ENCODE measurements around the gene BAIAP2L1. TPM values are rescaled to one million over a fixed set of nuclear protein-coding genes. Genes with fewer than 3 reads are reported as not detected.

The BAIAP2L1 gene
- total RNA-seq, 2 donors from 2014 or later, result 30.5 to 38.4 TPM

DNA sequence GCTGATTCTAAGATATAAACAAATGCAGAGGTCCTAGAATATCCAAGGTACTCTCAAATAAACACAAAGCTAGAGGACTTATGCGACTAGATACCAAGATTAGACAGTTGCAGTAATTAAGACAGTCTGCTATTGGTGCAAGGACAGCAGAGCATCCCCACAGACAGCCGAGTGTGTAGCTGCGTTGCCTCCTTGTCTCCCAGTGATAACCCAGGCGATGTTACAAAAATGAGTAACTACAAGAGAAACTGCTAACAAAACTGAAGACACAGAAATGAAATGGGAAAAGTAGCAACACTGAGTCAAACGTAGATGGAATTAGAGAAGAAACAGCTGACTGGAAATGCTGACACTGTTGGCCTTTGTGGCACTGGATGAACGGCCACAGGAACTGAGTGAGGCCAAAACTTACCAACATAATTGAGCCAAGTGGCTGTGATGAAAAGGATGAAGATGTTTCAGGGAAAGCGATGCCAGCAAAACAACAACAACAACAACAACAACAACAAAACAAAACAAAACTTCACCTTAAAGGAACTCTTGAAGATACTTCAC lies 54.3 kb downstream of the BAIAP2L1 start:
- TF ChIP-seq CTCF (conservative IDR thresholded peaks at IDR 0.05), result no peak
- Histone ChIP-seq H3K9me3 (ENCODE audit: control insufficient read depth, low read length) (no peaks in the 10 kb centered on the region), H3K9ac (ENCODE audit: extremely low read depth, low read length, poor library complexity, severe bottlenecking) (no peak overlapping the region), H3K4me1 (ENCODE audit: control insufficient read depth, insufficient read depth, low read length) (no peaks in the 10 kb centered on the region), H3K27ac (ENCODE audit: low read depth, low read length) (no peak overlapping the region), H3K36me3 (ENCODE audit: control insufficient read depth, insufficient read depth, low read length) (no peaks in the 10 kb centered on the region), H3K27me3 (ENCODE audit: control insufficient read depth, insufficient read depth, low read length, poor library complexity, severe bottlenecking) (no peaks in the 10 kb centered on the region), H3K4me3 (ENCODE audit: low read length) (no peak overlapping the region)
- H3K4me1 Mint-ChIP-seq, result peaks cover 4% of the 10 kb centered on the region
- H3K27ac Mint-ChIP-seq, result no peak overlapping the region
- 92 to 94% methylated on average over 4 to 6 of the region's 7 CpGs for WGBS, 2 experiments (ENCODE audit: insufficient coverage in 1 of 2, insufficient read length in 1 of 2)
- no peaks in the 10 kb centered on the region for H3K27me3 Mint-ChIP-seq (ENCODE audit: insufficient read depth)
- no peaks in the 10 kb centered on the region for H3K9me3 Mint-ChIP-seq
- no peak for DNase-seq
- no peak overlapping the region for H3K4me3 Mint-ChIP-seq
- peaks cover 13% of the 10 kb centered on the region for H3K36me3 Mint-ChIP-seq (ENCODE audit: low read depth)

DNA sequence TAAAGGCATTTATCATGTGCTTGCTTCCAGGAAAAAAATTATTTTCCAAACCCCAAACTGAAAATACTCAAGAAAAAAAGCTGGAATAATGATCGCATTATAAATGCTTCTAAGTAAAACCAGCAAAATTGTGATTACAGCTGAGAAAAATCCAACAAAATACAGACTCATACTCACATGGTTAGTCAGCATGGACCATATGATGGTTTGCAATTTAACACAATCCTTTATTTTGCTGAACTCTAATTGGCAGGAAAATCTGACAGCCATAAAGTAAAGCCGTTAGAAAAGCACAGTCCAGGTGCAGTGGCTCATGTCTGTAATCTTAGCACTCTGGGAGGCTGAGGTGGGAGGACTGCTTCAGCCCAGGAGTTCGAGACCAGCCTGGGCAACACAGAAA lies 59.8 kb downstream of the BAIAP2L1 start:
- 90 to 98% methylated on average over 1 to 3 of the region's 3 CpGs for WGBS, 2 experiments (ENCODE audit: insufficient coverage in 1 of 2, insufficient read length in 1 of 2)

DNA sequence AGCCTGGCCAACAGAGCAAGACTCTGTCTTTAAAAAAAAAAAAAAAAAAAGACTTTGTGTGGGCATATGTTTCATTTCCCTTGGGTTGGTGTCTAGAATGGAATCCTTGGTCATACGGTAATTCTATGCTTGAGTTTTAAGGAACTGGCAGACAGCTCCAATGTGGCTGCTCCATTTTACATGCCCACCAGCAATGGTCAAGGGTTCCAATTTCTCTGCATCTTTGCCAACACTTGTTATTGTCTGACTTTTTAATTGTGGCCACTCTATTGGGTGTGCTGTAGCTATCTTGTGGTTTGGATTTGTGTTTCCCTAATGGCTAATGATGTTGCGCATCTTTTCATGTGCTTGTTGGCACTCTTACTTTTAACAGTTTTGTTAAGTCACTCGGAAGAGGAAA lies 61.8 kb downstream of the BAIAP2L1 start:
- no peak for DNase-seq
- no peak for TF ChIP-seq CTCF (conservative IDR thresholded peaks at IDR 0.05)
- Mint-ChIP-seq H3K36me3 (ENCODE audit: low read depth) (peaks cover 14% of the 10 kb centered on the region), H3K27me3 (ENCODE audit: insufficient read depth) (no peaks in the 10 kb centered on the region), H3K27ac (no peak overlapping the region), H3K9me3 (peaks cover 10% of the 10 kb centered on the region), H3K4me3 (no peak overlapping the region), H3K4me1 (peaks cover 2% of the 10 kb centered on the region)
- Histone ChIP-seq H3K4me1 (ENCODE audit: control insufficient read depth, insufficient read depth, low read length) (no peaks in the 10 kb centered on the region), H3K27ac (ENCODE audit: low read depth, low read length) (no peak overlapping the region), H3K36me3 (ENCODE audit: control insufficient read depth, insufficient read depth, low read length) (no peaks in the 10 kb centered on the region), H3K27me3 (ENCODE audit: control insufficient read depth, insufficient read depth, low read length, poor library complexity, severe bottlenecking) (no peaks in the 10 kb centered on the region), H3K9ac (ENCODE audit: extremely low read depth, low read length, poor library complexity, severe bottlenecking) (no peak overlapping the region), H3K4me3 (ENCODE audit: low read length) (no peak overlapping the region), H3K9me3 (ENCODE audit: control insufficient read depth, low read length) (no peaks in the 10 kb centered on the region)
- WGBS, 2 experiments (ENCODE audit: insufficient coverage in 1 of 2, insufficient read length in 1 of 2), result 95 to 96% methylated on average over 3 of the region's 3 CpGs

More for the DNA sequence above, 59.8 kb downstream of the BAIAP2L1 start:
- Histone ChIP-seq H3K27me3 (ENCODE audit: control insufficient read depth, insufficient read depth, low read length, poor library complexity, severe bottlenecking) (no peaks in the 10 kb centered on the region), H3K4me3 (ENCODE audit: low read length) (no peak overlapping the region), H3K27ac (ENCODE audit: low read depth, low read length) (no peak overlapping the region), H3K9me3 (ENCODE audit: control insufficient read depth, low read length) (no peaks in the 10 kb centered on the region), H3K36me3 (ENCODE audit: control insufficient read depth, insufficient read depth, low read length) (no peaks in the 10 kb centered on the region), H3K9ac (ENCODE audit: extremely low read depth, low read length, poor library complexity, severe bottlenecking) (no peak overlapping the region), H3K4me1 (ENCODE audit: control insufficient read depth, insufficient read depth, low read length) (no peaks in the 10 kb centered on the region)
- Mint-ChIP-seq H3K36me3 (ENCODE audit: low read depth) (peaks cover 12% of the 10 kb centered on the region), H3K4me1 (peaks cover 2% of the 10 kb centered on the region), H3K9me3 (peaks cover 10% of the 10 kb centered on the region), H3K4me3 (no peak overlapping the region), H3K27ac (no peak overlapping the region), H3K27me3 (ENCODE audit: insufficient read depth) (no peaks in the 10 kb centered on the region)
- no peak for TF ChIP-seq CTCF (conservative IDR thresholded peaks at IDR 0.05)
- DNase-seq, result no peak
